Caco-2 (cell line): ENCODE data around the gene CLEC1A. TPM values are rescaled to one million over a fixed set of nuclear protein-coding genes. Genes with fewer than 3 reads are reported as not detected.

ENCODE experiments used
- BruUV-seq: library from RNA; stranded (reverse); fragments of 400-500 nt; replicated peaks from 2 replicates; lab custom pipeline; 2021; lab: Mats Ljungman, UMichigan
- CTCF ChIA-PET: fragments of 300-600 bp; sonication (Branson Sonifier 250); formaldehyde crosslinking; loops from one replicate; lab custom pipeline; 2022; ENCODE audit warnings: antibody characterized with exemption; lab: Charles Lee
- POLR2A ChIA-PET: fragments of 300-600 bp; sonication (Branson Sonifier 250); formaldehyde crosslinking; loops from one replicate; lab custom pipeline; 2022; ENCODE audit warnings: antibody characterized with exemption; lab: Charles Lee
- DNase-seq, 2 experiments: peaks; one replicate each; pipeline versions ENCODE4 v3.0.0 to v3.0.0-alpha.2; 2020 to 2022
- H3K27me3 ChIP-seq: replicated peaks from 2 replicates; pipeline ENCODE4 v1.6.0; 2011; ENCODE audit warnings: low read length; ENCODE audit not compliant: control insufficient read depth, insufficient read depth
- H3K36me3 ChIP-seq: 2 replicates; pipeline ENCODE4 v1.5.1; 2011; ENCODE audit warnings: low read length; ENCODE audit not compliant: control insufficient read depth, insufficient read depth
- H3K4me1 ChIP-seq: fragments of 250-450 bp; sonication (Bioruptor Pico); 2 replicates; pipeline ENCODE4 v1.5.1; 2020; ENCODE audit warnings: mild to moderate bottlenecking
- H3K4me3 ChIP-seq: 2 replicates; pipeline ENCODE4 v1.5.1; 2011; ENCODE audit warnings: low read depth, mild to moderate bottlenecking, control low read depth, low read length
- H3K9me3 ChIP-seq: fragments of 250-450 bp; sonication (Bioruptor Pico); 2 replicates; pipeline ENCODE4 v1.5.1; 2020; ENCODE audit warnings: mild to moderate bottlenecking, moderate library complexity
- H3K27ac Mint-ChIP-seq: one replicate; pipeline ENCODE4 v1.8.0; 2022; ENCODE audit warnings: mixed read lengths; ENCODE audit not compliant: unreplicated experiment
- H3K27me3 Mint-ChIP-seq: one replicate; pipeline ENCODE4 v1.8.0; 2022; ENCODE audit warnings: mixed read lengths; ENCODE audit not compliant: insufficient read depth, unreplicated experiment
- H3K36me3 Mint-ChIP-seq: one replicate; pipeline ENCODE4 v1.8.0; 2022; ENCODE audit warnings: mild to moderate bottlenecking, mixed read lengths; ENCODE audit not compliant: insufficient read depth, unreplicated experiment
- H3K4me1 Mint-ChIP-seq: one replicate; pipeline ENCODE4 v1.8.0; 2022; ENCODE audit warnings: low read depth, mixed read lengths; ENCODE audit not compliant: unreplicated experiment
- H3K4me3 Mint-ChIP-seq: one replicate; pipeline ENCODE4 v1.8.0; 2022; ENCODE audit warnings: mild to moderate bottlenecking, moderate library complexity, mixed read lengths; ENCODE audit not compliant: unreplicated experiment
- H3K9me3 Mint-ChIP-seq: one replicate; pipeline ENCODE4 v1.8.0; 2022; ENCODE audit warnings: mixed read lengths; ENCODE audit not compliant: unreplicated experiment
- intact Hi-C: fragments of 100-400 bp; cut with micrococcal nuclease; formaldehyde crosslinking; loops from one replicate; pipeline ENCODE4 v1.10.0; 2022; ENCODE audit not compliant: unreplicated experiment
- total RNA-seq: library from RNA; stranded (reverse); gene quantifications from 2 replicates; pipeline ENCODE4 v1.2.3, GENCODE V29; 2022
- TF ChIP-seq, protein P1 (sequence below), 2 experiments: fragments of 200-600 bp in 1 of 2; IDR thresholded peaks; 1 replicate in 1 of 2; 2 replicates in 1 of 2; pipeline versions ENCODE4 v1.5.1 to v1.8.0; 2011 to 2022; ENCODE audit warnings: antibody characterized with exemption in 1 of 2, control low read depth in 1 of 2, inconsistent platforms in 1 of 2, low read depth in 1 of 2, low read length in 1 of 2, mild to moderate bottlenecking in 1 of 2, moderate library complexity in 1 of 2; ENCODE audit not compliant: insufficient read depth in 1 of 2, severe bottlenecking in 1 of 2, unreplicated experiment in 1 of 2

Gene CLEC1A
- total RNA-seq, 1 experiment from 2014 or later: not detected

DNA sequence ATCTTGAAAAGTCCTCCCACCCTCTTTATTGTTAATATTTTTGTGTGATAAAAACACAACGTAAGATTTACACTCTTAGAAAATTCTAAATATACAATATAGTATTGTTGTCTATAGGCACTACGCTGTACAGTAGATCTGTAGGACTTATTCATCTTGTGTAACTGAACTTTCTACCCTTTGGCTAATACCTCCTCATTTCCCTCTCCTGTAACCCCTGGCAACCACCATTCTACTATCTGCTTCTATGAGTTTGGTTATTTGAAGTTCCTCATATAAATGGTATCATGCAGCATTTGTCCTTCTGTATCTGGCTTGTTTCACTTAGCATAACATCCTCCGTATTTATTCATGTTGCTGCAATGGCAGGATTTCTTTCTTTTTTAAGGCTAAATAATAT lies 73.5 kb downstream of the CLEC1A start:
- no peaks in the 10 kb centered on the region for H3K27me3 ChIP-seq
- no peaks in the 10 kb centered on the region for H3K9me3 ChIP-seq
- ChIA-PET CTCF (interaction anchor here (1.3 kb wide), 1 partner anchor 15 kb away, joined by 3 read pairs; no protein-coding TSS in a partner anchor), POLR2A (no interaction called here)
- H3K27me3 Mint-ChIP-seq: peaks cover 10% of the 10 kb centered on the region
- H3K4me3 ChIP-seq: no peak overlapping the region
- H3K36me3 ChIP-seq: no peaks in the 10 kb centered on the region
- no peak overlapping the region for H3K4me3 Mint-ChIP-seq
- DNase-seq: no peak
- no peaks in the 10 kb centered on the region for H3K36me3 Mint-ChIP-seq
- no peak overlapping the region for H3K27ac Mint-ChIP-seq
- TF ChIP-seq, protein P1, sequence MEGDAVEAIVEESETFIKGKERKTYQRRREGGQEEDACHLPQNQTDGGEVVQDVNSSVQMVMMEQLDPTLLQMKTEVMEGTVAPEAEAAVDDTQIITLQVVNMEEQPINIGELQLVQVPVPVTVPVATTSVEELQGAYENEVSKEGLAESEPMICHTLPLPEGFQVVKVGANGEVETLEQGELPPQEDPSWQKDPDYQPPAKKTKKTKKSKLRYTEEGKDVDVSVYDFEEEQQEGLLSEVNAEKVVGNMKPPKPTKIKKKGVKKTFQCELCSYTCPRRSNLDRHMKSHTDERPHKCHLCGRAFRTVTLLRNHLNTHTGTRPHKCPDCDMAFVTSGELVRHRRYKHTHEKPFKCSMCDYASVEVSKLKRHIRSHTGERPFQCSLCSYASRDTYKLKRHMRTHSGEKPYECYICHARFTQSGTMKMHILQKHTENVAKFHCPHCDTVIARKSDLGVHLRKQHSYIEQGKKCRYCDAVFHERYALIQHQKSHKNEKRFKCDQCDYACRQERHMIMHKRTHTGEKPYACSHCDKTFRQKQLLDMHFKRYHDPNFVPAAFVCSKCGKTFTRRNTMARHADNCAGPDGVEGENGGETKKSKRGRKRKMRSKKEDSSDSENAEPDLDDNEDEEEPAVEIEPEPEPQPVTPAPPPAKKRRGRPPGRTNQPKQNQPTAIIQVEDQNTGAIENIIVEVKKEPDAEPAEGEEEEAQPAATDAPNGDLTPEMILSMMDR (IDR thresholded peaks at IDR 0.05; ENCODE audit: insufficient read depth in 1 of 2, low read depth in 1 of 2, low read length in 1 of 2, severe bottlenecking in 1 of 2, unreplicated experiment in 1 of 2): no peak
- intact Hi-C loops: no loop called here
- no TSS peak for BruUV-seq
- H3K4me1 Mint-ChIP-seq: no peaks in the 10 kb centered on the region
- no peaks in the 10 kb centered on the region for H3K4me1 ChIP-seq
- H3K9me3 Mint-ChIP-seq: no peaks in the 10 kb centered on the region

DNA sequence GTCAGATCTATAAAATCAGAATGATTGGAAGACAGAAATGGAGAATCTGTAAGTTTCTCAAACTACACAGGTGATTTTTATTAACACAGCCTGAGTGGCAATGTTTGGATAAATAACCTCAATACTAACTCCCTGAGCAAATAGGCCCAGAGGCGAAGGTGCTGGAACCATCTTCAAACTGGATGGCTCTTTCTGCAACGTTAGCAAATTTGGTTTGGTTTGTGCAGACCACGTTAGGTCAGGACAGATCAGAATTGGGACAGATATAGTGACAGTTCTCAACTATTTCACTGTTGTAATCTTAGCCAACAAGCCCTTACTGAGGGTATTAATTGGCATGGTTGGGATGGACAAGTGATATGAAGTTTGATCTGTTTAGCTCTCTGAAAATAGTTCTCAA lies 77.4 kb downstream of the CLEC1A start:
- CTCF ChIA-PET: no interaction called here
- no TSS peak for BruUV-seq
- Histone ChIP-seq H3K27me3 (no peaks in the 10 kb centered on the region), H3K4me3 (no peak overlapping the region), H3K36me3 (no peaks in the 10 kb centered on the region), H3K9me3 (no peaks in the 10 kb centered on the region), H3K4me1 (no peaks in the 10 kb centered on the region)
- Mint-ChIP-seq H3K4me3 (no peak overlapping the region), H3K4me1 (no peaks in the 10 kb centered on the region), H3K36me3 (no peaks in the 10 kb centered on the region), H3K27ac (no peak overlapping the region), H3K27me3 (peaks cover 7% of the 10 kb centered on the region), H3K9me3 (no peaks in the 10 kb centered on the region)
- intact Hi-C loops: no loop called here
- TF ChIP-seq, protein P1 (IDR thresholded peaks at IDR 0.05; ENCODE audit: insufficient read depth in 1 of 2, low read depth in 1 of 2, low read length in 1 of 2, severe bottlenecking in 1 of 2, unreplicated experiment in 1 of 2): no peak
- no peak for DNase-seq
- POLR2A ChIA-PET: no interaction called here

Other genes with a start within 250 kb of the CLEC1A start
- gene CLEC2B, start 229.6 kb downstream of the CLEC1A start, total RNA-seq: not detected in 2 replicates
- not detected in 2 replicates for gene KLRF2, start 217.5 kb downstream of the CLEC1A start, total RNA-seq
- not detected in 2 replicates for gene CLEC2A, start 166.6 kb downstream of the CLEC1A start, total RNA-seq
- not detected in 2 replicates for gene CLEC12A, start 127.6 kb downstream of the CLEC1A start, total RNA-seq
- not detected in 2 replicates for gene CLEC1B, start 99.9 kb downstream of the CLEC1A start, total RNA-seq
- gene CLEC12B, start 88.4 kb downstream of the CLEC1A start, total RNA-seq: not detected in 2 replicates
- gene CLEC9A, start 68.3 kb downstream of the CLEC1A start, total RNA-seq: not detected in 2 replicates
- gene CLEC7A, start 31.2 kb upstream of the CLEC1A start, total RNA-seq: not detected in 2 replicates
- gene OLR1, start 73.1 kb upstream of the CLEC1A start, total RNA-seq: 176 and 183 TPM in 2 replicates
- gene TMEM52B, start 80.0 kb upstream of the CLEC1A start, total RNA-seq: 41.8 and 46.0 TPM in 2 replicates
- 106 TPM in 2 replicates for gene GABARAPL1, start 113.9 kb upstream of the CLEC1A start, total RNA-seq
- gene KLRD1, start 208.9 kb upstream of the CLEC1A start, total RNA-seq: 0.05 and 0.23 TPM in 2 replicates